HG02840 (cell line): ENCODE results near the gene DDX23.
"Not testable (repeated sequence)": the region's sequence is repeated elsewhere in the genome, so short reads cannot be mapped to it uniquely, and the experiment has no call there.

ENCODE experiments used
- ATAC-seq: cut with Tn5 transposase; IDR thresholded peaks from one replicate; pipeline ENCODE4 v1.9.1; 2021; ENCODE audit warnings: mild to moderate bottlenecking, moderate library complexity, moderate number of reproducible peaks; ENCODE audit not compliant: unreplicated experiment, low FRiP score

DDX23 gene

DNA sequence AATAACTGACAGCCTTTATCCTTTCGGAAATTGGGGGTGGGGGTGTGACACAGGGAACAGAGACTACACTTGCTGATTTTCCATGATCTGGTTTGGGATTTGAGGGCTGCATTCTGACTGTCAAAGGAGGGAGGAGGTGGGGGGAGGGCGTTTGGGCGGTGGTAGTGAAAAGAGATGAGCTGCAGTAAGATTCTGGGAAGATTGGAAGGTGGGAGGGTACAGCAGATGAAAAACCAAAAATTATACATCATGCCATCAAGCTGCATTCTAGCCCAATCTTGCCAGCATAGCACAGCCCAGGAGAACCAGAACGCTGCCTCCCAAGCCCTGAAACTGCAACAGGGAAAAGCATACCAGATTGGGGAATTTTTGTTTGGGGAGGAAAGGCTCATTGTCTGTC lies 11.3 kb upstream of the DDX23 start:
- no peak for ATAC-seq

DNA sequence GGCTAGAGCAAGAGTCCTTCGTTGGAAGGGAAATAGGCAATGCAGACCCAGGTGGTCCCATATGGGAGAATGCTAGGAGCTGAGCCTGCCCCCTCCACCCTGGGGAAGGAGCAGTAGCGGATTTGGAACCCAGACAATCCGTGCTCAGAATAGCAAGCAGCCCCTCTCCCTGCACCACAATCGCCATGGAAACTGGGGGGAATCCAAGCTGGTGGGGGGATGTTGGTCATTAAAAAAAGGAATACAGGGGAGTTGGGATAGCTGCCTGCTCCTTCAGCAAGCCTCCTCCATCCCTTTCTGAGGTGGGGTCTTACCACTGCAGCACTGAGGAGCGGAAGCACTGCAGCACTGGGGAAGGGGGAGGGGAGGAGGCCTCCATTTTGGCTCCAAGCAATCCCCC lies 10.8 kb upstream of the DDX23 start:
- no peak for ATAC-seq

- ATAC-seq = no peak
Observed at GRCh38 chr12:48861111-48861510, 9.1 kb upstream of the DDX23 start.

DNA sequence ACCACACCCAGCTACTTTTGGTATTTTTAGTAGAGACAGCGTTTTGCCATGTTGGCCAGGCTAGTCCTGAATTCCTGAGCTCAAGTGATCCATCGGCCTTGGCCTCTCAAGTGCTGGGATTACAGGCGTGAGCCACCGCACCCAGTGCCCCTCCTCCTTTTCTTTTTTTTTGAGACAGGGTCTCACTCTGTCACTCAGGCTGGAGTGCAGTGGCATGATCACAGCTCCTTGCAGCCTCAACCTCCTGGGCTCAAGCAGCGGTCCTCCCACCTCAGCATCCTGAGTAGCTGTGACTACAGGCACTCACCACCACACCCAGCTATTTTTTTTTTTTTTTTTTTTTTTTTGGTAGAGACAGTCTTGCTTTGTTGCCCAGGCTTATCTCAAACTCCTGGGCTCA lies 8.3 kb upstream of the DDX23 start:
- not testable (repeated sequence) for ATAC-seq

DNA sequence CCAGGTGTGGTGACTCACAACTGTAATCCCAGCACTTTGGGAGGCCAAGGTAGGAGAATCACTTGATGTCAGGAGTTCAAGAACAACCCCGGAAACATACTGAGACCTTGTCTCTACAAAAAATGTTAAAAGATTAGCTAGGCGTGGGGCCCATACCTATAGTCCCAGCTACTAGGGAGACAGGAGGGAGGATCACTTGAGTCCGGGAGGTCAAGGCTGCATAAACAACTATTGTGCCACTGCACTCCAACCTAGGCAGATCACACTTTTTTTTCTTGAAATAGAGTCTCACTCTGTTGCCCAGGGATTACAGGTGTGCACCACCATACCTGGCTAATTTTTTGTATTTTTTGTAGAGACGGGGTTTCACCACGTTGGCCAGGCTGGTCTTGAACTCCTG lies 7.6 kb upstream of the DDX23 start:
- ATAC-seq = no peak

- no peak for ATAC-seq
Observed at GRCh38 chr12:48858043-48858442, 6.1 kb upstream of the DDX23 start.

DNA sequence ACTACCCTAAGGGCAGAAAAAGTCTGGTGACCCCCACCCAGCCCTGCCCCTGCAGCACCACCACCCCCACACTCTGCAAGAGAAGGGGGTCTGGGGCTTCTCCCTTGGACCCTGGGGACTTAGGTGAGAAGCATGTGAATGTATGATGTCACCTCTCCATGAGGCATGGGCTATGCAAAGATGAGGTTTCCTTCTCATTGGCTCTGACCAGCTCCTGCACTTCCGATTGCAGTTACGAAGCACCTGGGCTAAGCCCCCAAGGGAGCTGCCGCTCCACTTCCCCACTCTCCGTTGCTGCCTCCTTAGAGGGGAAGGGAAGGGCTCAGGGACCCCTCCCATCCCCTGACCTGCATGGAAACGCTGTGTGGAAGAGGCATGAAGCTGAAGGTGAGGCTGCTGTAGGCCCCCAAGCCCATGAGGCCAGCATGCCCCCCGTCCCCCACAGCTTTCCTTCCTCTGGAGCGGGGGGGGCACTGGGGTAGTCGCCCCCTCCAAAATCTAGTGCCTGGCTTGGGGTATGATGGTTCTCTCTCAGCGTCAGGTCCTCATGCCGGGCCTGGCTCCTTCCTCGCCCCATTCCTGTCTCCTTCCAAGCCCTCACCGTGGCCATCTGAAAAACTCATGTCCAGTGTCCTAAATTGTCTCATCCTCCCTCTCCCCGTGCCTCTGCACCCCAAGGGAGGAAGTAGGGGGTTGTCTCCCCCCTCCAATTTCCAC lies 5.5 kb upstream of the DDX23 start:
- no peak for ATAC-seq

GRCh38 chr12:48856379-48856778 lies 4.4 kb upstream of the DDX23 start:
- no peak for ATAC-seq

DNA sequence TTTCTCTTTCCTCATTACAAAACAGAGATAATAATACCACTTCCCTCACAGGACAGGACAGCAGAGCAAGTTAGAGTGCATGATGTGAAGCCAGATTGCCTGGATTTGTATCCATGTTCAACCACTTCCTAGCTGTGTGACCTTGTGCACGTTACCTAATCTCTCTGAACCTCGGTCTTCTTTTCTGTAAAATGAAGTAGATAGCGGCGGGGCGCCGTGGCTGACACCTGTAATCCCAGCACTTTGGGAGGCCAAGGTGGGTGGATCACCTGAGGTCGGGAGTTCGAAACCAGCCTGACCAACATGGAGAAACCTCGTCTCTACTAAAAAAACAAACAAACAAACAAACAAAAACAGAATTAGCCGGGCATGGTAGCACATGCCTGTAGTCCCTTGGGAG lies 3.0 kb upstream of the DDX23 start:
- not testable (repeated sequence) for ATAC-seq

GRCh38 chr12:48854488-48854887 lies 2.5 kb upstream of the DDX23 start:
- ATAC-seq = no peak

DNA sequence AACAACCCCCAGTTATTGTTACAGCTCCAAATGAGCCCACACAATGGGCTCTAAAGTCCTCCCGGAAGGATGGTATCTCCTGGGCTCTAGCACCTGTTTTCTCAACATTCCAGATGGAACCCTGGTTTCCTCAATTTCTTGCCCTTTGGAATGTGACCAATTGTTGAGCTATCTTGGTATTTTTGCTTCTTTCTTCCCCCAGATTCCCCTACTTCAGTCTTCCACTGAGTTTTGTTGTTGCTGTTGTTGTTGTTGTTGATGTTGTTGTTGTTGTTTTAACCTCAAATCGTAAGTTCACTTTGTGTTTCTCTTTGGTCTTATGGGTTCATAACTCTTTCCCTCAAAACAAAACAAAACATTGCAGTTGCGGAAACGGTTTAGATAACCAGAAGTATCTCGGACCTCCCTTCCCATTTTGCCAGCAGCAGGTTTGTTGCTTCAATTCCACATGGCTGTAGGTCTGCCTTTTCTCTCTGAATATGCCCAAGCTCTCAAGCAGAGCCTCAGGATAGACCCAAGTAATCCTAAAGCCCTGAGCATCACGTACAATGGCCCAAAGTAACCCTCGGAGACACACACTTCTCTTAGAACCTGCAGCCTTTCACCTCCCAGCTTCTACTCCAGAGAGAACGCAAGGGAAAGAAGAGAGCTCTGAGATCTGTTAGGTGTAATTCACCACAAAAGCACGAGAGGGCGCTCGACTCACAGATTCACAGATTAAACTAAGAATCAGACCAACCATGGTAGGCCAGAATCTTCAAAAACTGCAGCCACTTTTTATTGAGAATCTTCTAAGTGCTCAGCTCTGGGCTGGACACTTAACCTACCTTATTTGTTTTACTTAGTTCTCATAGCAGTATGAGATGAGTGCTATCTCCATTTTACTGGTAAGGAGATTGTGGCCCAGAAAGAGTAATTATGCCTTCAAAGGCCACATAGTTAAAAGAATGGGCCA lies 1.0 kb upstream of the DDX23 start:
- ATAC-seq = no peak

DNA sequence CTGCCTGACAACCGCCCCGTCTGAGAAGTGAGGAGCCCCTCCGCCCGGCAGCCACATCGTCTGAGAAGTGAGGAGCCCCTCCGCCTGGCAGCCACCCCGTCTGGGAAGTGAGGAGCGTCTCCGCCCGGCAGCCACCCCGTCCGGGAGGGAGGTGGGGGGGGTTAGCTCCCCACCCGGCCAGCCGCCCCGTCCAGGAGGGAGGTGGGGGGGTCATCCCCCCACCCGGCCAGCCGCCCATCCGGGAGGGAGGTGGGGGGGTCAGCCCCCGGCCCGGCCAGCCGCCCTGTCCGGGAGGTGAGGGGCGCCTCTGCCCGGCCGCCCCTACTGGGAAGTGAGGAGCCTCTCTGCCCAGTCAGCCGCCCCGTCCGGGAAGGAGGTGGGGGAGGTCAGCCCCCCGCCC lies 9.9 kb downstream of the DDX23 start:
- ATAC-seq = not testable (repeated sequence)

DNA sequence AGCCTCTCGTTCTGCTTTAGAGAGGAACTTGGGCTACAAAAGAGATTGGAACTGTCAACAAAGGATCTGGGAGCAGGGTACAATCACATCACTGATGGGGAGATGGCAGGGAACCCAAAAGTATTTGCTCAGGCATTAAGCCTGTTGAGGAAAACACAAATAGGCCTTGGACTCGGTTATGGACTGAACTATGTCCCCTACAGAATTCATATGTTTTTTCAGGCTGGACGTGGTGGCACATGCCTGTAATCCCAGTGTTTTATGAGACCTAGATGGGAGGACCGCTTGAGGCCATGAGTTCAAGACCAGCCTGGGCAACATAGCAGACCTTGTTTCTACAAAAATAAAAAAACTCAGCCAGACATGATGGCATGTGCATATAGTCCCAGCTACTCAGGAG lies 13.9 kb downstream of the DDX23 start:
- no peak for ATAC-seq

DNA sequence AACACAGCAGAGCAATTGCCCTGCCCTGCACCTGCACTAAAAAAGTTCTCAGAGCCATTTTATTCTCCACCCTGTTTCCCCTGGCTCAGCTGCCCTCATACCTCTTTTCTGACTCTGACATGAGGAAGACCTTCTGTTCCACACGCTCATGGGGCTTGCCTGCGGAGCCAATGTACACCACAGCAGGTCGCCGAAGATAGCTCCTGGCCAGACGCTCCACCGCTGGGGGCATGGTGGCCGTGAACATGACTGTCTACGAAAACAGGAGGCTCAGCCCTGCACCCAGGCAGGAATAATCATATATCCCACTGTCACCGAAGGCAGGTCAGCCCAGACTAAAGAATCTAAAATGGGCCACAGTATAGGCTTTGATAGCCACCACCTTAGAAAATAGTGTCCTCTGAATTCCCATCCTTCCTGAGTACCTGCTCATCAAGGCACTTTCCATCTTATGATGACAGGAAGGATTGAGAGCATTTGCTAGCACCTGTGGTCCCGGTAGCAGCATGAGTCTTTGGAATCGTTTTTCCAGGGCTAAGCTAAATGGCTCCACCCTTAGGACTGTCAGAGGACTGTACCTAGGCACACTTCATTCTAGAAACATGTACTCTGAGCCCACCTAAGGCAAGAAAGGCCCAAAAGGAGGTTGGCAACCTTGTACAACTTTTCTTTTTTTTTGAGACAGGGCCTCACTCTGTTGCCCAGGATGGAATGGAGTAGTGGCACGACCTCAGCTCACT lies 19.5 kb downstream of the DDX23 start:
- no peak for ATAC-seq

DNA sequence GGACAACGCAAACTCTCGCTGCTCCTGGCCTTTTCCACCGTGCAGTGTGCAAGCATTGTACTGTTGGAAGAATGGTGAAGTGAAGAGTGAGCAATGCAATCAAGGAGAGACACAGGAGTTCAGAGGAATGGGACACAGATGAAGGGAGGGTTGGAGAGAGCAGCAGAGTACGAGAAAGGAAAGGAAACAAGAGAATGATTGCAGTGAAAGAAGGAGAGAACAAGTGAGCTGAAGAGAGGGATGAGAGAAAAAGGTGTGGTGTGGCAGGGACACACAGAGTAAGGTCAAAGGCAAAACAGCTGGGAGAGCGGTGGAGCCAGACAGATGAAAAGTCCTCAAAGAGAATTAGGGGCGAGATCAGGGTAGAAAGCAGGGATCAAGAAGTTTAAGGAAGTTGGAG lies 20.7 kb downstream of the DDX23 start:
- no peak for ATAC-seq

- ATAC-seq = no peak
Observed at GRCh38 chr12:48828841-48829575, 23.0 kb downstream of the DDX23 start.

DNA sequence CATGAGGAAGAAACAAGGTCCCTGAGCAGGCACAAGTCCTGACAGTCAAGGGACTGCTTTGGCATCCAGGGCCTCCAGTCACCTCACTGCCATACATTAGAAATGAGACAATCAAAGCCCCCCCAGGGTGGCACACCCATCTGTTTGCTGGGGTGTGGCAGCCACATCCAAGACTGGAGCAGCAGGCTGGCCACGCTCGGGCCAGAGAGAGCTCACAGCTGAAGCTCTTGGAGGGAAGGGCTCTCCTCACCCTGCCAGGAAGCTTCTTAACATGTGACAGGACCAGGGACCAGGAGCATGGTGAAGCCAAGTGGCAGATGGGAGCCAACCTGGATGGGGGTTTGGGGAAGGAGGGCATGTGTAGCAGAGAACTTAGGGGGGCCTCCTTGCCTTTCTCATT lies 23.7 kb downstream of the DDX23 start:
- no peak for ATAC-seq

DNA sequence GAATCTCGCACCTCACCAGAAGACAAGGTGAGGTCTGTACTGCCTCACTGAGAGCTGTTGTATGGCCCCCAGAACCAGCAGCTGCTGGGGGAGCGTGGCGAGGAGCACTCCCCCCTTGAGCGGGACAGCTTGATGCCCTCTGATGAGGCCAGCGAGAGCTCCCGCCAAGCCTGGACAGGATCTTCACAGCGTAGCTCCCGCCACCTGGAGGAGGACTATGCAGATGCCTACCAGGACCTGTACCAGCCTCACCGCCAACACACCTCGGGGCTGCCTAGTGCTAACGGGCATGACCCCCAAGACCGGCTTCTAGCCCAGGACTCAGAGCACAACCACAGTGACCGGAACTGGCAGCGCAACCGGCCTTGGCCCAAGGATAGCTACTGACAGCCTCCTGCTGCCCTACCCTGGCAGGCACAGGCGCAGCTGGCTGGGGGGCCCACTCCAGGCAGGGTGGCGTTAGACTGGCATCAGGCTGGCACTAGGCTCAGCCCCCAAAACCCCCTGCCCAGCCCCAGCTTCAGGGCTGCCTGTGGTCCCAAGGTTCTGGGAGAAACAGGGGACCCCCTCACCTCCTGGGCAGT lies 24.4 kb downstream of the DDX23 start:
- no peak for ATAC-seq

GRCh38 chr12:48827026-48827425 lies 24.9 kb downstream of the DDX23 start:
- no peak for ATAC-seq

- no peak for ATAC-seq
Observed at GRCh38 chr12:48826209-48826855, 25.6 kb downstream of the DDX23 start.
